Neural cell (in vitro differentiated cells): ENCODE measurements around the gene SCLY. TPM values are rescaled to one million over a fixed set of nuclear protein-coding genes. Genes with fewer than 3 reads are reported as not detected.

Source experiments
- H2AFZ ChIP-seq: fragments of 200-600, 300-800 bp; sonication (generic), shearing (Covaris generic); 2 replicates; pipeline ENCODE4 v1.6.0; 2014; ENCODE audit warnings: low read depth, mild to moderate bottlenecking, antibody characterized with exemption, low read length, moderate library complexity
- H3F3A ChIP-seq: fragments of 200-600 bp; shearing (Covaris generic); 2 replicates; pipeline ENCODE4 v1.6.1; 2016; ENCODE audit warnings: mild to moderate bottlenecking, moderate library complexity, mixed read lengths, antibody characterized with exemption, low read length; ENCODE audit not compliant: insufficient read depth, poor library complexity, severe bottlenecking
- H3K27ac ChIP-seq: fragments of 200-600, 300-800 bp; sonication (generic), shearing (Covaris generic); 2 replicates; pipeline ENCODE4 v1.5.1; 2014; ENCODE audit warnings: mild to moderate bottlenecking, low read length, moderate library complexity
- H3K27me3 ChIP-seq: fragments of 300-800, 200-600 bp; sonication (generic), shearing (Covaris generic); 2 replicates; pipeline ENCODE4 v1.6.0; 2014; ENCODE audit warnings: mild to moderate bottlenecking, low read depth, low read length, moderate library complexity; ENCODE audit not compliant: insufficient read depth
- H3K36me3 ChIP-seq: fragments of 300-800, 200-600 bp; sonication (generic), shearing (Covaris generic); 2 replicates; pipeline ENCODE4 v1.5.1; 2014; ENCODE audit warnings: mild to moderate bottlenecking, antibody characterized with exemption, low read length, moderate library complexity; ENCODE audit not compliant: insufficient read depth
- H3K4me2 ChIP-seq: fragments of 300-800, 200-600 bp; sonication (generic), shearing (Covaris generic); 2 replicates; pipeline ENCODE4 v1.6.0; 2014; ENCODE audit warnings: mild to moderate bottlenecking, low read length
- H3K4me3 ChIP-seq: fragments of 300-800, 200-600 bp; sonication (generic), shearing (Covaris generic); 2 replicates; pipeline ENCODE4 v1.5.1; 2014; ENCODE audit warnings: mild to moderate bottlenecking, low read length, moderate library complexity
- H3K79me2 ChIP-seq: fragments of 200-600 bp; shearing (Covaris generic); replicated peaks from 2 replicates; pipeline ENCODE4 v1.6.0; 2014; ENCODE audit warnings: mild to moderate bottlenecking, low read length, moderate library complexity; ENCODE audit not compliant: insufficient read depth
- H3K9ac ChIP-seq: fragments of 300-800, 200-600 bp; sonication (generic), shearing (Covaris generic); 2 replicates; pipeline ENCODE4 v1.6.1; 2016; ENCODE audit warnings: mild to moderate bottlenecking, low read length, mixed read lengths
- H3K9me2 ChIP-seq: fragments of 200-600 bp; shearing (Covaris generic); 2 replicates; pipeline ENCODE4 v1.6.1; 2016; ENCODE audit warnings: mild to moderate bottlenecking, low read length, mixed read lengths; ENCODE audit not compliant: insufficient read depth
- H3K9me3 ChIP-seq: fragments of 200-600, 300-800 bp; sonication (generic), shearing (Covaris generic); 2 replicates; pipeline ENCODE4 v1.6.1; 2016; ENCODE audit warnings: mild to moderate bottlenecking, mixed run types, low read length, moderate library complexity, mixed read lengths
- H4K20me1 ChIP-seq: fragments of 200-600 bp; shearing (Covaris generic); 2 replicates; pipeline ENCODE4 v1.6.1; 2016; ENCODE audit warnings: mild to moderate bottlenecking, mixed run types; ENCODE audit not compliant: insufficient read depth
- CTCF ChIP-seq: fragments of 450-650 bp; IDR thresholded peaks from 2 replicates; pipeline ENCODE4 v1.5.1; 2014; ENCODE audit warnings: antibody characterized with exemption, mild to moderate bottlenecking, moderate library complexity; ENCODE audit not compliant: poor library complexity, severe bottlenecking
- EP300 ChIP-seq: fragments of 450-650 bp; conservative IDR thresholded peaks from 2 replicates; pipeline ENCODE4 v1.6.1; 2014; ENCODE audit warnings: antibody characterized with exemption, mild to moderate bottlenecking, moderate library complexity; ENCODE audit not compliant: poor library complexity, severe bottlenecking
- EZH2 ChIP-seq: fragments of 200-600, 300-800 bp; shearing (Covaris generic), sonication (generic); IDR thresholded peaks from 2 replicates; pipeline ENCODE4 v1.6.1; 2014; ENCODE audit warnings: antibody characterized with exemption, low read length, borderline replicate concordance, mild to moderate bottlenecking; ENCODE audit not compliant: insufficient read depth, poor library complexity, severe bottlenecking
- MXI1 ChIP-seq: fragments of 450-650 bp; conservative IDR thresholded peaks from 2 replicates; pipeline ENCODE4 v1.6.1; 2014; ENCODE audit warnings: antibody characterized with exemption, mild to moderate bottlenecking; ENCODE audit not compliant: poor library complexity, severe bottlenecking
- POLR2AphosphoS5 ChIP-seq: IDR thresholded peaks from 2 replicates; pipeline ENCODE4 v1.6.1; 2012
- RAD21 ChIP-seq: fragments of 450-650 bp; conservative IDR thresholded peaks from 2 replicates; pipeline ENCODE4 v1.6.1; 2014; ENCODE audit warnings: antibody characterized with exemption, mild to moderate bottlenecking, moderate library complexity
- REST ChIP-seq: IDR thresholded peaks from 2 replicates; pipeline ENCODE4 v1.6.1; 2012; ENCODE audit warnings: borderline replicate concordance
- SMC3 ChIP-seq: fragments of 450-650 bp; conservative IDR thresholded peaks from 2 replicates; pipeline ENCODE4 v1.6.1; 2014; ENCODE audit warnings: antibody characterized with exemption, mild to moderate bottlenecking, moderate library complexity; ENCODE audit not compliant: poor library complexity
- TAF1 ChIP-seq: IDR thresholded peaks from 2 replicates; pipeline ENCODE4 v1.6.1; 2012; ENCODE audit warnings: low read depth
- polyA plus RNA-seq: library from polyadenylated mRNA; depleted of rRNA; stranded (reverse); fragments of >200 nt; gene quantifications from 2 replicates; pipeline ENCODE4 v1.2.3, GENCODE V29; 2014

SCLY gene
- polyA plus RNA-seq, 1 donor from 2014 or later, result 15.9 TPM

- Histone ChIP-seq H3K36me3 (no peaks in the 10 kb centered on the region), H3K27ac (no peak overlapping the region), H3K27me3 (no peaks in the 10 kb centered on the region), H3K79me2 (no peaks in the 10 kb centered on the region), H3F3A (no peaks in the 10 kb centered on the region), H2AFZ (no peak overlapping the region), H3K4me2 (no peak overlapping the region), H3K9me2 (no peaks in the 10 kb centered on the region), H4K20me1 (no peaks in the 10 kb centered on the region), H3K9ac (no peak overlapping the region), H3K9me3 (no peaks in the 10 kb centered on the region), H3K4me3 (no peak overlapping the region)
- TF ChIP-seq POLR2AphosphoS5 (no peak), CTCF (no peak), EZH2 (no peak), SMC3 (no peak), RAD21 (no peak), TAF1 (no peak), MXI1 (no peak), REST (no peak), EP300 (no peak)
Observed at GRCh38 chr2:238127165-238128060, 66.6 kb downstream of the SCLY start.

GRCh38 chr2:238128061-238128440 lies 67.2 kb downstream of the SCLY start:
- H3K4me2 ChIP-seq, result no peak overlapping the region
- TF ChIP-seq SMC3, result no peak
- no peak for TF ChIP-seq REST
- no peak for TF ChIP-seq RAD21
- no peak for TF ChIP-seq CTCF
- no peak for TF ChIP-seq MXI1
- no peak for TF ChIP-seq EP300
- TF ChIP-seq TAF1, result no peak
- TF ChIP-seq EZH2, result no peak
- no peak for TF ChIP-seq POLR2AphosphoS5
- H3F3A ChIP-seq, result no peaks in the 10 kb centered on the region
- H3K9me3 ChIP-seq, result no peaks in the 10 kb centered on the region
- H3K9ac ChIP-seq, result no peak overlapping the region
- no peaks in the 10 kb centered on the region for H3K79me2 ChIP-seq
- no peak overlapping the region for H3K4me3 ChIP-seq
- H3K27ac ChIP-seq, result no peak overlapping the region
- H3K9me2 ChIP-seq, result no peaks in the 10 kb centered on the region
- no peaks in the 10 kb centered on the region for H3K27me3 ChIP-seq
- H2AFZ ChIP-seq, result no peak overlapping the region
- H4K20me1 ChIP-seq, result no peaks in the 10 kb centered on the region
- no peaks in the 10 kb centered on the region for H3K36me3 ChIP-seq
